GM19455 (cell line): ENCODE results near the gene NACC1.
A peak's percentile ranks its signal among the peaks of the same experiment; 100 is the strongest.
"Not testable (repeated sequence)": the region's sequence is repeated elsewhere in the genome, so short reads cannot be mapped to it uniquely, and the experiment has no call there.

Source experiments
- ATAC-seq: cut with Tn5 transposase; IDR thresholded peaks from one replicate; pipeline ENCODE4 v1.9.1; 2021; ENCODE audit not compliant: unreplicated experiment

The NACC1 gene

GRCh38 chr19:13138171-13138915 lies 20.3 kb downstream of the NACC1 start:
- no peak for ATAC-seq

DNA sequence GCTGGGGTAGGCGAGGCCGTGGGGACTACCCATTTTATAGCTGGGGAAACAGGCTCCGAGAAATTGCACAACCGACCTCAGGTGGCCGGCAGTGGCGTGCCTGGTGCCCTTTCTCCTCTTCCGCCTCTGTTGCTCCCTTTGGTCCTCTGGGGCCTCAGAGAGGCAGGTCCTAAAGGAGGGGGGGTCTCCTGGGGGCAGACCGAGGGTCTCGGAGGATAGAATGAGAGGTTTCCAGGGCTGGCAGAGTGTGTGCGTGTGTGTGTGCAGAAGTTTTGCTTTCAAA lies 20.8 kb downstream of the NACC1 start:
- ATAC-seq = no peak

- ATAC-seq = no peak
These were observed 21.7 kb downstream of the NACC1 start for GRCh38 chr19:13139633-13140311.

- ATAC-seq = no peak
These were observed 28.9 kb downstream of the NACC1 start for GRCh38 chr19:13146763-13147563.

- ATAC-seq = not testable (repeated sequence)
These were observed 31.1 kb downstream of the NACC1 start for GRCh38 chr19:13149173-13149627.

GRCh38 chr19:13149628-13150186 lies 31.6 kb downstream of the NACC1 start:
- no peak for ATAC-seq

DNA sequence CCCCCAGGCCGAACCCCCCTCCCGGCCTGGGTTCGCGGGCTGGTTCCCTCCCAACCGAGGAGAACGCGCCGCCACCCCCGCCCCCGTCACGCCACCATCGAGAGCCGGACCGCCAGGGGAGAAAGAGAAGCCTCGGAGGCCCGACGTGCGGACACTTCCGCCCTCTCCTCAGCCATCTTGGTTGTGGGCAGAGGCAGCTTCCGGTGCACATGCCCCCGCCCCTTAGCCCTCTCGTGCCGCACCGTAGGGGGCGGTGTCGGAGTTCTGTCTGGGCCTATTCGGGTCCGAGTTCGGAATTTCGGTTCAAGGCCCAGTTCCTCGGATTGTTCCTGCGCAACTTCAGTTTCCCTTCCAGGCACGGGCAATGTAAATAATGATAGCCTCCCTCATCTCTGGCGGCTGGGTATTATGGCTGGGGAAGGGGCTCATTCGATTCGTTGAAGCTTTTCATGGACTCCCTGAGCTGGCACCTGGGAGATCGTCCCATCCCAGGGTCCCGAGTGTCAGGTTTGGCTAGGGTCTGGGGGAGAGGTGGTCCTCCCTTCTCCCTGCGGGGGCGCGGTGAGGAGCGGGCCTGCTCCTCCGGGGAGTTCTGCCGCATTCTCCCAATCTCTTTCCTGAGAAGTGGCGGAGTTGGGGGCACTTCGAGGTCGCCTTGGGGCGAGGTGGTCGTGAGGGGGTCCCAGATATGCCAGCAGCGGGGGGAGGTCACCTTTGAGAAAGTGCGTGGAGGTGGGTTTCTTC lies 32.3 kb downstream of the NACC1 start, which contains the start of the genes IER2 and STX10:
TSS of gene IER2 (plus strand) at position 225 of the 744 bp plus-strand sequence. CDS start 2,776 bp downstream, outside the sequence.
TSS of gene STX10 (minus strand) at position 189 of the 744 bp plus-strand sequence. CDS start 202 bp downstream, outside the sequence.
- ATAC-seq = no peak

GRCh38 chr19:13150931-13151604 lies 33.0 kb downstream of the NACC1 start:
- no peak for ATAC-seq

- ATAC-seq = peak; percentile 35
These were observed 33.7 kb downstream of the NACC1 start for GRCh38 chr19:13151605-13152355.

DNA sequence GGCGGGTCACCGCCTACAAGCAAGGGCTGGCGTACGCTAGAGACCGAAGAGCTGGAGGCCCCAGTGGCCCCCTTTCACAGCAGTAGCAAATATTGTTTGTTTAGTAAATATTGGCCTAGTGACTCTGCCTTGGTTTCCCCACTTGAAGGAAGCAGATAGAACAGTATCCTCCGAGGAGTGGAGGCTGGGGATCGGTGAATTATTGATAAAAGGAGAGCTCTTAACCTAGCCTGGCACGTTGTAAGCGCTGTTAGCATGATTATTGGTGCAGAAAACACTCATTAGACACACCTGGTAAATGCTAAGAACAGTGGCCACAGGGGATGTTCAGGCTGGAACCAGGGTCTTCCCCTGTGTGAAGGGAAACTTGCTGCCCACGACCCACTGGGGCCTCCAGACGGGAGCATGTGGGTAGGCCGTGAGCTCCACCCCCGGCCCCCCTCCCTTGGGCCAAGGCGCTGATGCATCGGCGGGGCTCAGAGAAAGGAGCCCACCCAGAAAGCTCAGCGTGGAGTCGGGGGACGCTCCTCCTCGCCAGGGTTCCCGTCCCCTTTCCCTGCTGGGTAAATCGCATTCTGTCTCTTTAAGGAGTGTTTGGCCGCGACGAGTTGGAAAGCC lies 34.4 kb downstream of the NACC1 start:
- peak; percentile 2 for ATAC-seq

GRCh38 chr19:13152974-13153568 lies 35.0 kb downstream of the NACC1 start:
- ATAC-seq = peak; percentile 37

GRCh38 chr19:13153569-13154240 lies 35.6 kb downstream of the NACC1 start:
- ATAC-seq = no peak

DNA sequence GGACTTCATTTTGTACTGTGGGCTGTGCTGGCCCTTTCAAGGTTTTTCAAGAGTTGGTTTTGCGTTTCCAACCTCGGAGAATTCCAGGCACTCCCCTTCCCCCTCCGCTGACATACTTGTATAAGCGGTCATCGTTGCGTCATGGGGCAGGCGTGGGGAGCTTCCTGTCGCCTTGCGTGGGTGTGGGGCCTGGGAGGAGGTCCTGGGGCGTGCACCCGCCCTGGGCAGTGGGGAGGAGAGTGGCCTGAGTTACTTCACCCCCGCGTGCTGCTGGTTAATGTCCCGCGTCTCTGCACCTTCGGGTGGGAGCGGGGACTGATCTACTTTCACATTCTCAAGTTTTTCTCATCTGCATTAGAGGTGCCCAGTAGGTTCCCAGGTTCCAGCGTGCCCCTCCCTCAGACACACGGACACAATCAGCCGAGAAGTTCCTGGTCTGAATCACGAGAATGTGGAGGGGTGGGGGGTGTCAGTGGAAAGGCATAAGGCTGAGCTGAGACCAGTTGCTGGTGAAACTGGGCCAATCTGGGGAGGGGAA lies 36.2 kb downstream of the NACC1 start:
- no peak for ATAC-seq

GRCh38 chr19:13154911-13155471 lies 36.9 kb downstream of the NACC1 start:
- no peak for ATAC-seq

DNA sequence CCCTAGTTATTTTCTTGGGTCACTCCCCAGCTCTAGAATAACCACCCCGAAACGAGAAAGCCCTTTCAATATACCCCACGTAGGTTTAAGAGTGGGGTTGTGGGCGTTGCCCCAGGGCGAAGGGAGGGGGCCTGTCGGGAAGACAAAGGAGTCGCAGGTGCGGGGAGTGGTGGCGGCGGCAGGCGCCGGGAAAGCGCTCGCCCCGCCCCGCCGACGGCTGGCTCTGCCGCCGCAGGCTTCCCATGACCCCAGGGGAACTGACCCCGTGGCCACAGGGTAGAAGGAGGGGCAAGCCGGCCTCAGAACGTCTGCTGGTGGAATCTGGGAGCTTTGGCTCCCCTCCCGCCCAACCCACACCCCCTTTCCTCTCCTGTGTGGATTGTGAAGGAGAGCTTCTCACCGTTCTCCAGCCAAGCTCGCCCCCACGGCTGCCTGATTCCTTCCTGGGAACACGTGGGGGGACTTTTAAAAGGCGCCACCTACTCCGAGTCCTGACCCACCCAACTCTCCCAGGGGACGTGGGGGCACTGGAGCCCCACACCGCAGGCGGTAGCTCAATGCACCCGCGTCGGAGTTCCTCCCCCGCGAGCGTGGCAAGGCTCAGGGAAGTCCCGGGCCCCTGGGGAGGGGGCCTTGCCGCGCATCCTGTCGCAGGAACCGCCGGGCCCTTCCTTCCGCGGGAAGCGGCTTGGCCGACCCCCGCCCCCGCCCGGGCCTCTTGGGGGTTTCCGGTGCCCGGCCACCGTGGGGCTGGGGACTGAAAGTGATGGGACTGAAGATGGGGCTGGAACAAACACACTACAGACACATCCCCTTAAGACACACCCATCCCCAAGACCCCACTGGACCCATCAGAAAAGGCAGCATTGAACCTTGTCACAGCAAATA lies 37.7 kb downstream of the NACC1 start:
- ATAC-seq = no peak

DNA sequence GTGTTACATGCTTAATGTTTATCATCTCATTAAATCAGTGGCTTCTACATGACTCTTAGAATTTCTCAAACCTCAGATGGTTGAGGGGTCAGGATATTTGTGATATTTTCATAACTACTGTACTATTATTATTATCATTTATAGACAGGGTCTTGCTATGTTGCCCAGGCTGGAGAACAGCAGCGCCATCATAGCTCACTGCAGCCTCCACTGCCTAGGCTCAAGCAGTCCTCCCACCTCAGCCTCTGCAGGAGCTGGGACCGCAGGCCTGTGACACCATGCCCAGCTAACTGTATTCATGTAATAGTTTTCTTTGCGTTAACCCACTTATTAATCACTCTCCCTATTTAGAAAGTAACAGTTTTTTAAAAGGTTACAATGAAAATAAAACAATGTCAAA lies 41.6 kb downstream of the NACC1 start:
- ATAC-seq = no peak
